Liver (tissue), 9 donors: Measurements from ENCODE around the gene TFB1M. TPM values are rescaled to one million over a fixed set of nuclear protein-coding genes. Genes with fewer than 3 reads are reported as not detected.

Experiments
- DNase-seq: peaks from one replicate; pipeline ENCODE4 v3.0.0-alpha.2; 2017; ENCODE audit warnings: low spot score
- H3K27ac ChIP-seq, 2 donors: one replicate each; pipeline ENCODE4 v1.7.0; 2013; ENCODE audit warnings: inconsistent platforms in 2 of 2, low read length in 2 of 2, control low read depth in 1 of 2, low read depth in 1 of 2, mild to moderate bottlenecking in 1 of 2
- H3K27me3 ChIP-seq, 4 donors: one replicate each; pipeline versions ENCODE4 v1.6.1 to v1.7.0; 2013; ENCODE audit warnings: low read length in 3 of 4, inconsistent platforms in 1 of 4, mild to moderate bottlenecking in 1 of 4, moderate library complexity in 1 of 4; ENCODE audit not compliant: control insufficient read depth in 4 of 4, insufficient read depth in 4 of 4
- H3K36me3 ChIP-seq, 4 donors: one replicate each; pipeline versions ENCODE4 v1.6.1 to v1.7.0; 2013; ENCODE audit warnings: low read length in 3 of 4, mild to moderate bottlenecking in 3 of 4, low read depth in 1 of 4, moderate library complexity in 1 of 4; ENCODE audit not compliant: control insufficient read depth in 4 of 4, insufficient read depth in 3 of 4
- H3K4me1 ChIP-seq, 4 donors: one replicate each; pipeline versions ENCODE4 v1.6.1 to v1.7.0; 2013; ENCODE audit warnings: low read length in 3 of 4, mild to moderate bottlenecking in 3 of 4, moderate library complexity in 1 of 4; ENCODE audit not compliant: control insufficient read depth in 4 of 4, insufficient read depth in 4 of 4
- H3K4me3 ChIP-seq, 3 donors: one replicate each; pipeline versions ENCODE4 v1.6.1 to v1.7.0; 2013; ENCODE audit warnings: low read length in 3 of 3, control low read depth in 1 of 3, low read depth in 1 of 3, mild to moderate bottlenecking in 1 of 3
- H3K9ac ChIP-seq, 2 donors: one replicate each; pipeline ENCODE4 v1.7.0; 2013; ENCODE audit warnings: low read length in 2 of 2, mild to moderate bottlenecking in 2 of 2, moderate library complexity in 2 of 2, control low read depth in 1 of 2, low read depth in 1 of 2
- H3K9me3 ChIP-seq, 4 donors: one replicate each; pipeline versions ENCODE4 v1.6.1 to v1.7.0; 2013; ENCODE audit warnings: low read length in 3 of 4; ENCODE audit not compliant: control insufficient read depth in 4 of 4
- ATF3 ChIP-seq: IDR thresholded peaks from 2 replicates; pipeline ENCODE4 v1.6.1; 2016; ENCODE audit warnings: antibody characterized with exemption
- CTCF ChIP-seq: fragments of 150-350 bp; IDR thresholded peaks from 2 replicates; pipeline ENCODE4 v1.5.1; 2017; ENCODE audit warnings: improper control_type of control experiment, low read depth, low read length; ENCODE audit not compliant: missing input control
- EGR1 ChIP-seq, 2 donors: IDR thresholded peaks; 2 replicates each; pipeline ENCODE4 v1.6.1; 2016 to 2018; ENCODE audit warnings: antibody characterized with exemption in 2 of 2, low read depth in 2 of 2
- FOXA1 ChIP-seq: IDR thresholded peaks from 2 replicates; pipeline ENCODE4 v1.6.1; 2016; ENCODE audit warnings: antibody characterized with exemption
- FOXA2 ChIP-seq: IDR thresholded peaks from 2 replicates; pipeline ENCODE4 v1.6.1; 2016; ENCODE audit warnings: antibody characterized with exemption
- GABPA ChIP-seq, 2 donors: IDR thresholded peaks in 1 of 2; conservative IDR thresholded peaks in 1 of 2; 2 replicates each; pipeline ENCODE4 v1.6.1; 2016; ENCODE audit warnings: antibody characterized with exemption in 2 of 2, mild to moderate bottlenecking in 1 of 2, moderate library complexity in 1 of 2
- HNF4A ChIP-seq, 2 donors: conservative IDR thresholded peaks; 2 replicates each; pipeline ENCODE4 v1.6.1; 2016; ENCODE audit warnings: antibody characterized with exemption in 2 of 2, mild to moderate bottlenecking in 2 of 2
- HNF4G ChIP-seq: IDR thresholded peaks from 2 replicates; pipeline ENCODE4 v1.6.1; 2016; ENCODE audit warnings: antibody characterized with exemption
- JUND ChIP-seq, 2 donors: IDR thresholded peaks; 2 replicates each; pipeline ENCODE4 v1.6.1; 2016; ENCODE audit warnings: antibody characterized with exemption in 2 of 2
- MAX ChIP-seq: IDR thresholded peaks from 2 replicates; pipeline ENCODE4 v1.6.1; 2016; ENCODE audit warnings: antibody characterized with exemption
- NR2F2 ChIP-seq: IDR thresholded peaks from 2 replicates; pipeline ENCODE4 v1.6.1; 2016; ENCODE audit warnings: antibody characterized with exemption
- RAD21 ChIP-seq, 2 donors: IDR thresholded peaks; 2 replicates each; pipeline ENCODE4 v1.6.1; 2016; ENCODE audit warnings: antibody characterized with exemption in 2 of 2, mild to moderate bottlenecking in 2 of 2
- REST ChIP-seq: IDR thresholded peaks from 2 replicates; pipeline ENCODE4 v1.6.1; 2016; ENCODE audit warnings: antibody characterized with exemption, mild to moderate bottlenecking
- RXRA ChIP-seq, 2 donors: IDR thresholded peaks; 2 replicates each; pipeline ENCODE4 v1.6.1; 2017 to 2018; ENCODE audit warnings: antibody characterized with exemption in 2 of 2, mild to moderate bottlenecking in 1 of 2
- SP1 ChIP-seq: IDR thresholded peaks from 2 replicates; pipeline ENCODE4 v1.6.1; 2018; ENCODE audit warnings: antibody characterized with exemption, mild to moderate bottlenecking
- TAF1 ChIP-seq: conservative IDR thresholded peaks from 2 replicates; pipeline ENCODE4 v1.6.1; 2016; ENCODE audit warnings: antibody characterized with exemption, mild to moderate bottlenecking
- YY1 ChIP-seq: IDR thresholded peaks from 2 replicates; pipeline ENCODE4 v1.6.1; 2016; ENCODE audit warnings: antibody characterized with exemption, mild to moderate bottlenecking
- ZBTB33 ChIP-seq: IDR thresholded peaks from 2 replicates; pipeline ENCODE4 v1.6.1; 2016; ENCODE audit warnings: antibody characterized with exemption
- WGBS: extraction: QIAGEN DNeasy Blood & Tissue Kit; methylation state at CpG from one replicate; pipeline ENCODE4 v1.1.7; 2013; 5-methylcytosine and 5-hydroxymethylcytosine counted together
- polyA plus RNA-seq, 2 donors: library from polyadenylated mRNA; stranded (reverse) in 1 of 2; unstranded in 1 of 2; fragments of 200-250 nt in 1 of 2; fragments of >200 nt in 1 of 2; fragmentation: Nextera tagmentation in 1 of 2; extraction: Ambion mirVana in 1 of 2; gene quantifications; one replicate each; pipeline versions ENCODE4 v1.2.1 to v1.2.3, GENCODE V29; 2013 to 2015
- total RNA-seq, 2 donors: library from RNA; depleted of rRNA; stranded (reverse); fragments of >200 nt; gene quantifications; one replicate each; pipeline ENCODE4 v1.2.3, GENCODE V29; 2014
- donor health status: healthy.
- donor health status: healthy.
- donor health status: healthy.
- donor health status: healthy.
- donor health status: healthy.

Gene TFB1M
- total and polyA plus RNA-seq, 4 donors, result 9.2 to 17.0 (median 12.6) TPM

- no peak overlapping the region for H3K4me3 ChIP-seq
- WGBS, result 68% methylated on average over 1 of the region's 1 CpG
- DNase-seq, result no peak
- H3K4me1 ChIP-seq, result no peaks in the 10 kb centered on the region
- no peak overlapping the region for H3K27ac ChIP-seq
- H3K9ac ChIP-seq, result no peak overlapping the region
- TF ChIP-seq MAX (no peak), TAF1 (no peak), EGR1 (IDR thresholded peaks at IDR 0.05; ENCODE audit: low read depth in 2 of 2) (no peak)
- no peaks in the 10 kb centered on the region for H3K9me3 ChIP-seq
- H3K36me3 ChIP-seq, result peaks cover 0 to 46% (median 21%) of the 10 kb centered on the region in 4 donors
- H3K27me3 ChIP-seq, result no peaks in the 10 kb centered on the region
These were observed 60.9 kb downstream of the TFB1M start for GRCh38 chr6:155253337-155253736.

GRCh38 chr6:155252581-155252980, 61.7 kb downstream of the TFB1M start:
- Histone ChIP-seq H3K4me3 (no peak overlapping the region), H3K36me3 (peaks cover 0 to 39% (median 21%) of the 10 kb centered on the region in 4 donors), H3K27ac (no peak overlapping the region), H3K27me3 (no peaks in the 10 kb centered on the region), H3K9ac (no peak overlapping the region), H3K4me1 (no peaks in the 10 kb centered on the region), H3K9me3 (no peaks in the 10 kb centered on the region)
- no peak for TF ChIP-seq YY1
- TF ChIP-seq JUND (IDR thresholded peaks at IDR 0.05), result no peak
- no peak for TF ChIP-seq ATF3
- TF ChIP-seq MAX, result no peak
- no peak for TF ChIP-seq HNF4A (conservative IDR thresholded peaks at IDR 0.05)
- no peak for TF ChIP-seq FOXA2
- TF ChIP-seq RXRA (IDR thresholded peaks at IDR 0.05), result no peak
- no peak for TF ChIP-seq CTCF
- no peak for TF ChIP-seq HNF4G
- TF ChIP-seq FOXA1, result no peak
- no peak for TF ChIP-seq SP1
- TF ChIP-seq EGR1 (IDR thresholded peaks at IDR 0.05; ENCODE audit: low read depth in 2 of 2), result no peak
- TF ChIP-seq RAD21 (IDR thresholded peaks at IDR 0.05), result no peak
- TF ChIP-seq REST, result no peak
- TF ChIP-seq GABPA (IDR thresholded peaks at IDR 0.05 in 1 of 2, conservative IDR thresholded peaks at IDR 0.05 in 1 of 2), result no peak
- no peak for TF ChIP-seq ZBTB33
- no peak for TF ChIP-seq NR2F2
- TF ChIP-seq TAF1, result no peak
- WGBS, result 98% methylated on average over 8 of the region's 8 CpGs
- no peak for DNase-seq
